ENCODE results near the gene VAV1.

The VAV1 gene

DNA sequence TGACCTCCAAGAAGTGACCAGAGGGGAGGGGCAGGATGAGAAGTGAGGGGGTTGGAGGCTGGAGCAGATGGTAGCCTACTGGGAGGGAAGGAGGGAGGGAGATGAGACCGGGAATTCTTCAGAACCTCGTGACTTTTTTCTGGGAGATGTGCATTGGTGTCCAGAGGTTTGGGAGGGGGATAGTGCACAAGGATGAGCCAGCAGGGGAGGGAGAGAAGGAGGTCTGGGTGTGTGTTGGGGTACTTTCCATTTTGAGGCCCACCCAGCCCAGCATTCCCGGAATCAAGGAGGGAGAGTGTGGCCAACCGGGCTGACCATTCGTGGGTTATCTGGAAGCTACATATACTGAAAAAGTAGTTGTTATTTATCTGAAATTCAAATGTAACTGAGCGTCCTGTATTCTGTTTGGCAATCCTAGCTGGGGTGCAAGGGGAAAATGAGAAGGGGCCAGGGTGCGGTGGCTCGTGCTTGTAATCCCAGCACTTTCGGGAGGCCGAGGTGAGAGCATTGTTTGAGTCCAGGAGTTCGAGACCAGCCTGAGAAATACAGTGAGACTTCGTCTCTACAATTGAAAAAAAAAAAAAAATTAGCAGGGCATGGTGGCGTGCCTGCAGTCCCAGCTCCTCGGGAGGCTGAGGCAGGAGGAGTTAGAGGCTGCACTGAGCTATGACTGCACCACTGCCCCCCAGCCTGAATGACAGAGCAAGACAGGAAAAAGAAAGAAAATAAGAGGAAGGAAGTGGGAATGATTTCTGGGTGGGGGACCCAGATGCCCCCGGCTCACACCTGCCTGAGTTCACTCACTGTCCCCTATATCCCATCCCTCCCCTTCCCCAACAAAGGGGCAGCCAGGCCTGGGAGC lies 47.6 kb upstream of the VAV1 start:
- peaks cover 9% of the 10 kb centered on the region for H3K4me1 ChIP-seq (ENCODE audit: low read length)
- no peaks in the 10 kb centered on the region; the same call in 1 of the 2 replicates for H3F3A ChIP-seq (ENCODE audit: insufficient read depth, low read length)
- H2AFZ ChIP-seq (ENCODE audit: low read length): no peak overlapping the region
- TF ChIP-seq, protein P1, sequence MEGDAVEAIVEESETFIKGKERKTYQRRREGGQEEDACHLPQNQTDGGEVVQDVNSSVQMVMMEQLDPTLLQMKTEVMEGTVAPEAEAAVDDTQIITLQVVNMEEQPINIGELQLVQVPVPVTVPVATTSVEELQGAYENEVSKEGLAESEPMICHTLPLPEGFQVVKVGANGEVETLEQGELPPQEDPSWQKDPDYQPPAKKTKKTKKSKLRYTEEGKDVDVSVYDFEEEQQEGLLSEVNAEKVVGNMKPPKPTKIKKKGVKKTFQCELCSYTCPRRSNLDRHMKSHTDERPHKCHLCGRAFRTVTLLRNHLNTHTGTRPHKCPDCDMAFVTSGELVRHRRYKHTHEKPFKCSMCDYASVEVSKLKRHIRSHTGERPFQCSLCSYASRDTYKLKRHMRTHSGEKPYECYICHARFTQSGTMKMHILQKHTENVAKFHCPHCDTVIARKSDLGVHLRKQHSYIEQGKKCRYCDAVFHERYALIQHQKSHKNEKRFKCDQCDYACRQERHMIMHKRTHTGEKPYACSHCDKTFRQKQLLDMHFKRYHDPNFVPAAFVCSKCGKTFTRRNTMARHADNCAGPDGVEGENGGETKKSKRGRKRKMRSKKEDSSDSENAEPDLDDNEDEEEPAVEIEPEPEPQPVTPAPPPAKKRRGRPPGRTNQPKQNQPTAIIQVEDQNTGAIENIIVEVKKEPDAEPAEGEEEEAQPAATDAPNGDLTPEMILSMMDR (IDR thresholded peaks at IDR 0.05; ENCODE audit: low read length): no peak
- TF ChIP-seq EZH2phosphoT487 (IDR thresholded peaks at IDR 0.05; ENCODE audit: low read length) (no peak), EZH2 (optimal IDR thresholded peaks at IDR 0.05; ENCODE audit: low read depth, low read length) (no peak)
- no peak overlapping the region for H3K9ac ChIP-seq (ENCODE audit: low read length)
- no peaks in the 10 kb centered on the region for H3K9me2 ChIP-seq (replicated peaks; ENCODE audit: insufficient read depth, low read length)
- H3K36me3 ChIP-seq (replicated peaks; ENCODE audit: insufficient read depth, low read length): no peaks in the 10 kb centered on the region
- no peak overlapping the region for H3K4me3 ChIP-seq (ENCODE audit: low read length)
- H3K27ac ChIP-seq (ENCODE audit: low read length): no peak overlapping the region
- no peaks in the 10 kb centered on the region for H3K79me2 ChIP-seq (ENCODE audit: low read length)
- DNase-seq: no peak
- no peak overlapping the region for H3K4me2 ChIP-seq (ENCODE audit: low read depth, low read length)
- no peaks in the 10 kb centered on the region for H3K9me3 ChIP-seq (replicated peaks; ENCODE audit: insufficient read depth, low read length)
- H4K20me1 ChIP-seq (ENCODE audit: insufficient read depth, low read length): no peaks in the 10 kb centered on the region
- peaks cover 15% of the 10 kb centered on the region; the same call in 1 of the 2 replicates for H3K27me3 ChIP-seq (replicated peaks; ENCODE audit: insufficient read depth, low read length)

DNA sequence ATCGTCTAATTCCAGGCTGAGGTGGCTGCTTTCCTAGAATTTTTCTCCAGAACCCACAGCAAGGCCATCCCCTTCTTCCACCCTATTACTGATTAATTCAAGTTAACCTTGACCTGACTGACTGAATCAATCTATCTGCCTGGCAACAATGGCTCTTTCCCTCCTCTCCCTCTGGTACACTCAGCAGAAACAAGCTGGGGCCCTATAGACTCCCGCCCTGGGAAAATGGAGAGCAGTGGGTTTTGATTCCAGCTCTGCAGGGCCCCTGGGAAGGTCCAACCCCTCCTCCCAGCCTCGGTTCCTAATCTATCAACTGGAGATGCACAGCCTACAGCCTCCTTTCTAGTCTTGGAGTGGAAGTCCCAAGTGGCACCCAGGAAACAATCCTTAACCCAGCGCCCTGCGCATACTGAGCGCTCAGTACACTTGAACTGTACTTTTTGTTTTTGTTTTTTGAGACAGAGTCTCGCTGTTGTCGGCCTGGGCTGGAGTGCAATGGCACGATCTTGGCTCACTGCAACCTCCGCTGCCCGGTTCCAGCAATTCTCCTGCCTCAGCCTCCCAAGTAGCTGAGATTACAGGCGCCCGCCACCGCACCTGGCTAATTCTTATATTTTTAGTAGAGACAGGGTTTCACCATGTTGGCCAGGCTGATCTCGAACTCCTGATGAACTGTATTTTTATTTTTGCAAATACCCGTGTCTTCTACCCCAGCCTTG lies 46.8 kb upstream of the VAV1 start:
- Histone ChIP-seq H3F3A (ENCODE audit: insufficient read depth, low read length) (no peaks in the 10 kb centered on the region; the same call in 1 of the 2 replicates), H3K27ac (ENCODE audit: low read length) (no peak overlapping the region), H3K4me2 (ENCODE audit: low read depth, low read length) (no peak overlapping the region), H3K9me2 (replicated peaks; ENCODE audit: insufficient read depth, low read length) (no peaks in the 10 kb centered on the region), H3K79me2 (ENCODE audit: low read length) (no peaks in the 10 kb centered on the region), H4K20me1 (ENCODE audit: insufficient read depth, low read length) (no peaks in the 10 kb centered on the region), H3K4me3 (ENCODE audit: low read length) (no peak overlapping the region), H2AFZ (ENCODE audit: low read length) (no peak overlapping the region), H3K27me3 (replicated peaks; ENCODE audit: insufficient read depth, low read length) (peaks cover 15% of the 10 kb centered on the region; the same call in 1 of the 2 replicates), H3K4me1 (ENCODE audit: low read length) (peaks cover 9% of the 10 kb centered on the region), H3K36me3 (replicated peaks; ENCODE audit: insufficient read depth, low read length) (no peaks in the 10 kb centered on the region), H3K9me3 (replicated peaks; ENCODE audit: insufficient read depth, low read length) (no peaks in the 10 kb centered on the region), H3K9ac (ENCODE audit: low read length) (no peak overlapping the region)
- DNase-seq: no peak
- TF ChIP-seq EZH2phosphoT487 (IDR thresholded peaks at IDR 0.05; ENCODE audit: low read length) (no peak), EZH2 (optimal IDR thresholded peaks at IDR 0.05; ENCODE audit: low read depth, low read length) (no peak)
- TF ChIP-seq, protein P1 (IDR thresholded peaks at IDR 0.05; ENCODE audit: low read length): no peak

DNA sequence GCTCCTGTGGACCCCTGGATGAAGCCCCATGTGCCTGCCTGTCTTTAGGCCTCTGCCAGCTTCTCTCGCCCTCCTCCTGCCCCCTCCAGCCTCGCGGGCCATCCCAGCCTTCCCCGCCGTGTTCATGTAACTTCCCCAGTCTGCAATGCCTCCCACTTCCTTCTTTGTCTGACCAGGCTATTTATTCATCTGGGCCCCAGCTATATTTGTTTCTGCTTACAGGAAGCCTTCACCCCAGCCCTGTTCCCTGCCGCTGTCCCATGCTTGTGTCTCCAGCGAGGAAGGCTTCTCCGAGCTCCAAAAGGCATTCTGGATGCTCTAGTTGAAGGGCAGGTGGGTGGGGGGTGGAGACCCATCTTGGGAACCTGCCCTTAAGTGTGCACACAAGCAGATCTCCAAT lies 44.2 kb upstream of the VAV1 start:
- Histone ChIP-seq H3K27me3 (replicated peaks; ENCODE audit: insufficient read depth, low read length) (peaks cover 9% of the 10 kb centered on the region; the same call in 1 of the 2 replicates), H3K4me2 (ENCODE audit: low read depth, low read length) (peak overlapping the region; percentile 54; the same call in 1 of the 2 replicates), H3K9ac (ENCODE audit: low read length) (no peak overlapping the region), H3K4me3 (ENCODE audit: low read length) (no peak overlapping the region), H3K36me3 (replicated peaks; ENCODE audit: insufficient read depth, low read length) (no peaks in the 10 kb centered on the region), H3K27ac (ENCODE audit: low read length) (peak overlapping the region; percentile 6; the same call in 1 of the 2 replicates), H3K9me3 (replicated peaks; ENCODE audit: insufficient read depth, low read length) (no peaks in the 10 kb centered on the region), H3F3A (ENCODE audit: insufficient read depth, low read length) (no peaks in the 10 kb centered on the region), H2AFZ (ENCODE audit: low read length) (peak overlapping the region; percentile 63), H3K79me2 (ENCODE audit: low read length) (no peaks in the 10 kb centered on the region), H3K9me2 (replicated peaks; ENCODE audit: insufficient read depth, low read length) (no peaks in the 10 kb centered on the region), H3K4me1 (ENCODE audit: low read length) (peaks cover 9% of the 10 kb centered on the region), H4K20me1 (ENCODE audit: insufficient read depth, low read length) (no peaks in the 10 kb centered on the region)
- no peak for DNase-seq
- TF ChIP-seq EZH2 (optimal IDR thresholded peaks at IDR 0.05; ENCODE audit: low read depth, low read length) (no peak), EZH2phosphoT487 (IDR thresholded peaks at IDR 0.05; ENCODE audit: low read length) (no peak)
- TF ChIP-seq, protein P1 (IDR thresholded peaks at IDR 0.05; ENCODE audit: low read length): no peak

Data from MM.1S (cell line).